Amniotic stem cell (primary cell): ENCODE data around the gene PLEKHA8.
A peak's percentile ranks its signal among the peaks of the same experiment; 100 is the strongest.
"Not testable (repeated sequence)": the region's sequence is repeated elsewhere in the genome, so short reads cannot be mapped to it uniquely, and the experiment has no call there.

ENCODE experiments used
- DNase-seq: peaks from one replicate; lab custom pipeline; 2025; lab: John Stamatoyannopoulos, UW

Gene PLEKHA8

GRCh38 chr7:30026229-30027064 is 1.8 kb upstream of the PLEKHA8 start, which contains the start of gene FKBP14:
Gene FKBP14, minus strand, starts transcription at chr7:30026702. Its CDS starts 194 bp downstream, at chr7:30026508.
- DNase-seq: peak; percentile 96

- DNase-seq: no peak
These were observed 1.2 kb upstream of the PLEKHA8 start for GRCh38 chr7:30027065-30027456.

- no peak for DNase-seq
These were observed 434 bp upstream of the PLEKHA8 start for GRCh38 chr7:30027740-30028215.

GRCh38 chr7:30028749-30029635 is 780 bp downstream of the PLEKHA8 start:
- DNase-seq: no peak

- no peak for DNase-seq
These were observed 1.5 kb downstream of the PLEKHA8 start for GRCh38 chr7:30029696-30030095.

GRCh38 chr7:30032310-30033125 is 4.3 kb downstream of the PLEKHA8 start:
- DNase-seq: peak; percentile 31

GRCh38 chr7:30034501-30034900 is 6.3 kb downstream of the PLEKHA8 start:
- no peak for DNase-seq

- DNase-seq: no peak
These were observed 8.0 kb downstream of the PLEKHA8 start for GRCh38 chr7:30036220-30036619.

- no peak for DNase-seq
These were observed 10.2 kb downstream of the PLEKHA8 start for GRCh38 chr7:30038196-30038980.

- DNase-seq: no peak
These were observed 12.7 kb downstream of the PLEKHA8 start for GRCh38 chr7:30040938-30041337.

- DNase-seq: no peak
These were observed 13.5 kb downstream of the PLEKHA8 start for GRCh38 chr7:30041526-30042269.

GRCh38 chr7:30046127-30046770 is 18.0 kb downstream of the PLEKHA8 start:
- DNase-seq: no peak

GRCh38 chr7:30047124-30047523 is 18.9 kb downstream of the PLEKHA8 start:
- DNase-seq: no peak

- no peak for DNase-seq
These were observed 20.4 kb downstream of the PLEKHA8 start for GRCh38 chr7:30048582-30048981.

- no peak for DNase-seq
These were observed 21.0 kb downstream of the PLEKHA8 start for GRCh38 chr7:30049173-30049572.

GRCh38 chr7:30053068-30053467 is 24.9 kb downstream of the PLEKHA8 start:
- DNase-seq: no peak

GRCh38 chr7:30057741-30058140 is 29.5 kb downstream of the PLEKHA8 start:
- DNase-seq: no peak

GRCh38 chr7:30061786-30062185 is 33.6 kb downstream of the PLEKHA8 start:
- not testable (repeated sequence) for DNase-seq

GRCh38 chr7:30062587-30062986 is 34.4 kb downstream of the PLEKHA8 start:
- DNase-seq: no peak

- no peak for DNase-seq
These were observed 37.5 kb downstream of the PLEKHA8 start for GRCh38 chr7:30065746-30066145.
